KBM-7 (cell line): ENCODE results near the gene RYR2.

Experiments
- DNase-seq: peaks from one replicate; pipeline ENCODE4 v3.0.0-alpha.2; 2015
- in situ Hi-C: fragments of 300-500 bp; cut with MboI; formaldehyde crosslinking; loops from 2 replicates; pipeline ENCODE4 v1.14.3; 2020; ENCODE audit warnings: low sequenced_read_pairs, low pct_unique_long_range_greater_than_20kb, mixed read lengths

Gene RYR2

GRCh38 chr1:237655778-237656177 is 613.8 kb downstream of the RYR2 start:
- in situ Hi-C loops = no loop called here
- no peak for DNase-seq

- in situ Hi-C loops = no loop called here
- no peak for DNase-seq
Measured at GRCh38 chr1:237664348-237664747, 622.4 kb downstream of the RYR2 start.

GRCh38 chr1:237670302-237670701 is 628.3 kb downstream of the RYR2 start:
- no peak for DNase-seq
- in situ Hi-C loops = no loop called here

- DNase-seq = no peak
- in situ Hi-C loops = no loop called here
Measured at GRCh38 chr1:237671262-237671661, 629.3 kb downstream of the RYR2 start.

GRCh38 chr1:237671935-237672334 is 630.0 kb downstream of the RYR2 start:
- in situ Hi-C loops = no loop called here
- no peak for DNase-seq

GRCh38 chr1:237672748-237673147 is 630.8 kb downstream of the RYR2 start:
- in situ Hi-C loops = no loop called here
- peak; percentile 11 for DNase-seq

- in situ Hi-C loops = no loop called here
- no peak for DNase-seq
Measured at GRCh38 chr1:237673631-237674030, 631.6 kb downstream of the RYR2 start.

- in situ Hi-C loops = no loop called here
- peak; percentile 2 for DNase-seq
Measured at GRCh38 chr1:237677979-237678378, 636.0 kb downstream of the RYR2 start.

- in situ Hi-C loops = no loop called here
- no peak for DNase-seq
Measured at GRCh38 chr1:237679687-237680086, 637.7 kb downstream of the RYR2 start.

- in situ Hi-C loops = no loop called here
Measured at GRCh38 chr1:237681210-237681609, 639.2 kb downstream of the RYR2 start.

GRCh38 chr1:237684236-237684635 is 642.3 kb downstream of the RYR2 start:
- DNase-seq = no peak

More at GRCh38 chr1:237681210-237681609, 639.2 kb downstream of the RYR2 start:
- no peak for DNase-seq

GRCh38 chr1:237685551-237685950 is 643.6 kb downstream of the RYR2 start:
- in situ Hi-C loops = no loop called here
- no peak for DNase-seq

More at GRCh38 chr1:237684236-237684635, 642.3 kb downstream of the RYR2 start:
- in situ Hi-C loops = no loop called here

GRCh38 chr1:237687804-237688203 is 645.8 kb downstream of the RYR2 start:
- DNase-seq = no peak
- in situ Hi-C loops = no loop called here

- in situ Hi-C loops = no loop called here
- DNase-seq = no peak
Measured at GRCh38 chr1:237690656-237691055, 648.7 kb downstream of the RYR2 start.

GRCh38 chr1:237692255-237692654 is 650.3 kb downstream of the RYR2 start:
- in situ Hi-C loops = no loop called here
- DNase-seq = no peak

GRCh38 chr1:237695878-237696277 is 653.9 kb downstream of the RYR2 start:
- no peak for DNase-seq
- in situ Hi-C loops = no loop called here

- in situ Hi-C loops = no loop called here
Measured at GRCh38 chr1:237700181-237700580, 658.2 kb downstream of the RYR2 start.

GRCh38 chr1:237701534-237701933 is 659.5 kb downstream of the RYR2 start:
- DNase-seq = no peak
- in situ Hi-C loops = no loop called here

More at GRCh38 chr1:237700181-237700580, 658.2 kb downstream of the RYR2 start:
- DNase-seq = no peak

- no peak for DNase-seq
- in situ Hi-C loops = no loop called here
Measured at GRCh38 chr1:237702161-237702560, 660.2 kb downstream of the RYR2 start.

- in situ Hi-C loops = no loop called here
- no peak for DNase-seq
Measured at GRCh38 chr1:237705462-237705861, 663.5 kb downstream of the RYR2 start.

GRCh38 chr1:237709355-237709754 is 667.4 kb downstream of the RYR2 start:
- DNase-seq = no peak
- in situ Hi-C loops = no loop called here

GRCh38 chr1:237711281-237711680 is 669.3 kb downstream of the RYR2 start:
- in situ Hi-C loops = no loop called here
- DNase-seq = no peak
